Measurements from ENCODE around the gene ANKRD22.
A peak's percentile ranks its signal among the peaks of the same experiment; 100 is the strongest.

Gene ANKRD22

DNA sequence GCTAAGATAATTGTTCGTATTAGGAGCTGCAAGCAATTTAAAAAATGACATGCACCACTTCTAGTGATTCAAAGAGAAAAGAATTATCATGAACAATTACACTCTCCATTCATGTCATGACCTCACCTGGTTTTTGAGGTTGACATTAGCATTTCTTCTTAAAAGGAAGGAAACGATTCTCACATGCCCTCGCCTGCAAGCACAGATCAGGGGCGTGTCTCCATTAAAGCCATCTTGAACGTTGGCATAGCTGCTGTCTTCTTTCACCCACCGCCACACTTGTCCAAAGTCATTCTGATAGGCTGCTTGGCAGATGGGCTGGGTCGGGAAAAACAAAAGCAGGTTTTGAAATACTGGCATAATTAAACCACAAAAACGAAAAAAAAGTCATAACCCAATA is 19.9 kb downstream of the ANKRD22 start:
- no peak for DNase-seq (ENCODE audit: low read depth)
- H3K4me3 ChIP-seq (ENCODE audit: low read depth, low read length), result no peak overlapping the region
- no peak for TF ChIP-seq CTCF (IDR thresholded peaks at IDR 0.05; ENCODE audit: control insufficient read depth, extremely low read depth, insufficient read depth)

- TF ChIP-seq CTCF (IDR thresholded peaks at IDR 0.05; ENCODE audit: control insufficient read depth, extremely low read depth, insufficient read depth), result no peak
- no peak for DNase-seq (ENCODE audit: low read depth)
- H3K4me3 ChIP-seq (ENCODE audit: low read depth, low read length), result no peak overlapping the region
Observed at GRCh38 chr10:88830643-88831268, 20.9 kb downstream of the ANKRD22 start.

- DNase-seq (ENCODE audit: low read depth), result no peak
Observed at GRCh38 chr10:88828310-88828709, 23.3 kb downstream of the ANKRD22 start.

DNA sequence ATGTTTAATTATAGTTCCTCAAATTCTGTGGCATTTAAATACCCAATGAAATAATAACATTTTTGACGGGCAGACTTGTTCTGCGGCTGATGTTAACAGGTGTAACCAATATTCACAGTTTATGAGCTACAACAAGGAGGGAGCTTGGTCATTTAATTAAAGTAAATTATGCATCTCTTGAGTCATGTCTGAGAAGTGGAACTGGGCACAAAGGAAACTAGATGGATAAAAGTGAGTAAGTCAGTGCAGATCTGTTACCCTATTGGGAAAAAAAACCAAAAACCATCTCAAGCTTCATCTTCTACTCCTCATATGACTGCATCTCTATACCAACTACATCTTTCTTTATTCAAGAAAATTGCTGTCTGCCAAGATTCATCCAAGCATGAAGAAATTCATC is 24.0 kb downstream of the ANKRD22 start:
- no peak for TF ChIP-seq CTCF (IDR thresholded peaks at IDR 0.05; ENCODE audit: control insufficient read depth, extremely low read depth, insufficient read depth)

More at GRCh38 chr10:88828310-88828709, 23.3 kb downstream of the ANKRD22 start:
- no peak for TF ChIP-seq CTCF (IDR thresholded peaks at IDR 0.05; ENCODE audit: control insufficient read depth, extremely low read depth, insufficient read depth)
- no peak overlapping the region for H3K4me3 ChIP-seq (ENCODE audit: low read depth, low read length)

DNA sequence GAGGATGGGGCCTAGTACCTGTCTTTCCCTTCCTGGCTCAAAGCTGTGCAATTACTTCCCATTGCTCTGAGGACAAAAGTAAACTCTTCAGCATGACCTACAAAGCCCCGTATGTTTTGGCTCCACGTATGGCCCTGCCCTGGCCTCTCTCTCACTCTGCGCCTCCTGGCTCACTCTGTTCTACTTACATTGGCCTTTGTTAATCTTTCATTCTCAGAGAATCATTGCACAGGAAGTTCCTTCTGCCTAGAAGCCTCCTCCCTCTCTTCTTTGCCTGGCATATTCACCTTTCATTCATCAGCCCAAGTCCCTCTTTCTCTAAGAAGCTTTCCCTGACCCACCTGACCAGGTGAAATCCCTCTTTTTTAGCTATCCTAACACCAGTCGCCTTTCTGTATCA is 25.3 kb downstream of the ANKRD22 start:
- no peak for DNase-seq (ENCODE audit: low read depth)

More for the DNA sequence above, 24.0 kb downstream of the ANKRD22 start:
- DNase-seq (ENCODE audit: low read depth), result no peak
- H3K4me3 ChIP-seq (ENCODE audit: low read depth, low read length), result no peak overlapping the region

GRCh38 chr10:88820748-88821401 is 30.8 kb downstream of the ANKRD22 start:
- H3K4me3 ChIP-seq (ENCODE audit: low read depth, low read length), result no peak overlapping the region
- peak; percentile 52 for DNase-seq (ENCODE audit: low read depth)
- no peak for TF ChIP-seq CTCF (IDR thresholded peaks at IDR 0.05; ENCODE audit: control insufficient read depth, extremely low read depth, insufficient read depth)

More for the DNA sequence above, 25.3 kb downstream of the ANKRD22 start:
- H3K4me3 ChIP-seq (ENCODE audit: low read depth, low read length), result no peak overlapping the region
- no peak for TF ChIP-seq CTCF (IDR thresholded peaks at IDR 0.05; ENCODE audit: control insufficient read depth, extremely low read depth, insufficient read depth)
